Fibroblast of lung (primary cell): ENCODE data around the gene UBAC1.

Source experiments
- CTCF ChIP-seq, 2 donors: IDR thresholded peaks in 1 of 2; conservative IDR thresholded peaks in 1 of 2; 1 replicate in 1 of 2; 2 replicates in 1 of 2; pipeline ENCODE4 v1.5.1; 2011 to 2012; ENCODE audit warnings: low read length in 2 of 2, control low read depth in 1 of 2, inconsistent platforms in 1 of 2, low read depth in 1 of 2, mild to moderate bottlenecking in 1 of 2
- EZH2 ChIP-seq: IDR thresholded peaks from 2 replicates; pipeline ENCODE4 v1.5.1; 2012; ENCODE audit warnings: low read length, control low read depth, mild to moderate bottlenecking; ENCODE audit errors: missing control alignments

DNA sequence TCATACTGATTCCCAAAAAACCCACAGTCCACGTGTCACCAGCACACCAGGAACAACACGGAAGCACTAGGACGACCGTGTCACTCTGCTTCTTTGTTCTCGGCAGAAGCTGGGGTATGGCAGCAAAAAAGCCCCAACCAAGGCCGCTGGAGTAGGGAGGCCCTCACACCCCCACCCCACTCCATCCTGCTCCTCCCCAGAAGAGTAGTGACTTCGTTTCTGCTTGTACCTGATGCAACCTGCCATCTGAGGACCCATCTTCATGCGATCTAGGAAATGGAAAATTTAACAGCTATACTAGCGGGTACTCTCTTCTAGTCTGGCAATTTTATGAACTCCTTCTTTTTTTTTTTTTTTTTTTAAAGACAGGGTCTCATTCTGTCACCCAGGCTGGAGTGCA lies 3.7 kb downstream of the UBAC1 start:
- TF ChIP-seq CTCF (conservative IDR thresholded peaks at IDR 0.05 in 1 of 2, IDR thresholded peaks at IDR 0.05 in 1 of 2; ENCODE audit: low read depth in 1 of 2, low read length in 2 of 2) (no peak), EZH2 (no peak)
